NCI-H2107 treated with DMSO at 0.1 percent for 48 hours (cell line): ENCODE results near the gene PPP1R13B.
"Not testable (repeated sequence)": the region's sequence is repeated elsewhere in the genome, so short reads cannot be mapped to it uniquely, and the experiment has no call there.

Experiments used
- DNase-seq: peaks from one replicate; lab custom pipeline; 2025; ENCODE audit not compliant: unreplicated experiment; lab: John Stamatoyannopoulos, UW

Gene PPP1R13B

DNA sequence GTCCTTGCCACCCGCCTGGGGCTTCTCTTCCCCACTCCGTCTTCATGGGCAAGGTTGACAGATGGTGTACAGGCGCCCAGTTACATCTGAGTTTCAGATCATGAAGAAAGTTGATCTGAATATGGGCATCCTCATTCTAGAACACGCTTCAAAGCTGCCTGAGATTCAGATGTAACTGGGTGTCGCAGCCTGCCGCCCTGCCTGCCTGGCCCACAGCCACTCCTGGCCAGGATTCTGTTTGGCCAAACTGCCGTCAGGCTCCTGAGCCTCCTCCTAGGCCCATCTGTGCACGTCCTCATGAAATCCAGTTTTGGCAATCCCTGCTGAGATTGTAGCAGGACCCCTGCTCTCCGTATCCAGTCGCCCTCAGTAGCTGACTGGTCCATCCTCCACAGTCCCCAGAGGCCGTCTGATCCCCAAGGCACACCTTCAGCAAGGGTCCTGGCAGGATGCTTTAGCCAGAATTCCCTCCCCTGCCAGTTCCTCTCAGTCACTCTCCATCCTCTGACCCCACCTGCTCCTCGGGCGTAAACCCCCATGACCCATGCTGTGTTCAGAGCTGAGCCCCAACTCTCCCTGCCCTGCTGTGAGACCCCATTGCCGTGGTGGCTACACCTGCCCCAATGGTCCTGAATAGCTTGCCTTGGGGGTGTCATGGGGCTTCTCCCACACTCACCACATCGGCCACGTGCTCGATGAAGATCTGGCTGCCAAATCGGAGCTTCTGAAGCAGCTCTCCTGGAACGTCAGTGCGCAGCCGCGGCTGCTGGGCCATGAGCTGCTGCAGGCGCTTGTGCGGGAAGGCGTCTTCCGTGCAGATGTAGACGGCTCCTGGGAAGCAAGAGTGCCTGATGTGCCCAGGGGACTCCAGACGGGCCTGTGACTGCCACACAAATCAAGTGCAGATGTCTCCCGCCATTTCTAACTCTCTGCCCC lies 144.6 kb downstream of the PPP1R13B start:
- no peak for DNase-seq

DNA sequence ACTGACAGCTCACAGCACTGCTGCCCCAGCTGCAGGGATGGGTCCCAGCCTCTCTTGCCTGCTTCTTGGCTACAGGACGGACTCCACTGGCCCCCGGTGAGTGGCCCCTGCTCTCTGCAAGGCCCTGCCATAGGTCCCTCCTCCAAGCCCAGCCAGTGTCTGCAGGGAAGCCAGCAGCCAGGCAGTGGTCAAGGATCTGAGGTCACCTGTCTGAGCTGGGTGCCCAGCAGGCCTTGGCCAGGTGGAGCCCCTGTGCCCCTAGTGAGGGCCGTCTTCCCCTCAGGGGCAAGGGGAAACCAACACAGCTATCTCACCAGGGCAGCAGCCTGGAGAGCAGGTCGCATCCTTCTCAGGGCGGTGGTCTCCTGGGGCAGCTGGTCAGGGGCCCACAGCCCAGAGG lies 145.3 kb downstream of the PPP1R13B start:
- no peak for DNase-seq

DNA sequence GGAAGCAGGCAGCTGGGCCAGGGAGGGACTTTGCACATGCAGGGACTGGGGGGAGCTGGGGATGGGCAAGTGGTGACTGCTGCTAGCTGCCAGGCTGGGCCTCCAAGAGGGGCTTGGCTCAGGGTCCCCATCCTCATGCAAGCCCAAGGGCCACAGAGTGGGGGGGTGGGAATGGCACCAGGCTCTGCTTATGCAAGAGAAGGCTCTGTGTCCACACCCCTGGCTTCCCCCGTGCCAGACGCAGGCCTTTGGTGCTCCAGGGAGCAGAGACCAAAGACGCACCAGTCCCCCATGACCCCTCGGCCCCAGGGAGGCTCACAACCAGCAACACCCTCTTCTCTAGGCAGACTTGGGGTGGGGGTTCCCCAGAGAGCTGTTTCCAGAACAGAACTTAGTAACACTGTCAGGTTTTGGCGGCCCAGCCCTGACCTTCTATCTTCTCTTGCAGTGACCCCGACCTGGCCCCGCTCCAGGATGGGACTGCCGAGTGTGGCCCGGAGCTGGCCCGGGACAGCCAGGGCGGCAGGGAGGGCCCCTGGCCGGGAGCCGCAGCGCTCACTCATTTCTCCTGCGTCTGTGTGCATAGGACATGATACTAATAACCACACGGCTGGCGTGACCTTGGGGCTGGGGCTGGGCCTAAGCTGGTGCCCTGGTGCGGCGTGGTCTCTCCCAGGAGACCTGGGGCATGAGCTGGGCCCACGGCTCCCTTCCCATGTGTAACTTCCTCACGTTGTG lies 146.5 kb downstream of the PPP1R13B start:
- no peak for DNase-seq

DNA sequence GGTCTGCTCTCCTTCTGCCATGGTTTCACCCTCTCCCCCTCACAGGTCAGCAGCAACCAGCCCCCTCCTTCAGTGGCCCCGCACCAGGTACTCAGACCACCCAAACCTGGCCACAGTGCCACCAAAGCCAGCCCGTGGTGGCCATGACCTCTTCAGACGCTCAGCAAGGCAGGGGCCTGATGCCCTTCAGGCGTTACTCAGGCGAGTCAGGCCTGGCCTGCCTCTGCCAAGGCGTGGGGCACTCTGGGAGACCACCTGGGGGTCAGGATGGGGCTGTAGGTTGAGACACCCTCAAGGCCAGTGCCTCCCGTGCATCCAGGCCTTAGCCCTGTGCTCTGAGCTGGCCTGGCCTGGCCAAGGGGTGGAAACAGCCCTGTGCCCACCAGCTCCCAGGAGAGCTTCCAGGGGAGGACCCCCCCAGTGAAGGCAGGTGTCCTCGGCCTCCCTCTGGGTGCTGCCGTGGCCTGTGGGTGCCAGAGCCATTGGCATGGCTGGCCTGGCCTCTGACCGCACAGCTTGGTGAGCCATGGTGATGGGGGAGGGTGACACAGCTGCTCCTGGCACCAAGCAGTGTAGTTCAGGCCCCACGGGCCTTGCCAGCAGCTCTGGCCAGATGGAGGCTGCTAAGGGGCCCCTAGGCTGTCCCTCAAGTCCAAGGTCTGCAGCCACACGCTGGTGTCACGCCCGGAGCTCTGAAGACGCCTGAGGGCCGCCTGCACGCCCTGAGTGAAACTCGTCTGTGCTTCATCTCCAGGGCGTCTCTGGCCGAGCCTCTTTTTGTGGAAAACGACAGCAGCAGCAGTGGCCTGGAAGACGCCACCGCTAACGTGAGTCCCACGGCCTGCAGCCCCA lies 147.2 kb downstream of the PPP1R13B start:
- no peak for DNase-seq

DNA sequence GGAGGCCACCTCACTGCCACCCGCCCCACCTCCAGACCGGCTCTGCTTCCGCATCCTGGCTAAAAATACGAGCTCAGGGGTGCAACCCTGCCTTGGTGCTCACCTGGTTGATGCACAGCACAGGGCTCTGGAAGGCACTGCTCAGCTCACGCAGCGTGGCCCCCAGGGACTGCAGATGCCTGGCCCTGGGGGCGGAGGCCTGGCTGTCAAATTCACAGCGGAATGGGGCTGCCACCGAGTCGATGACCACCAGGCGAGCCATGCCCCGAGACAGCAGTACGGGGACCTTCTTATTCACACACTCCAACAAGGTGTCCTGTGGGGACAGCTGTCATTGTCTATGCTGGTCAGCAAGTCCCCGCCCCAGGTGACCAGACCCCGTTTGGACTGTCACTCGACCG lies 148.1 kb downstream of the PPP1R13B start:
- DNase-seq = no peak

DNA sequence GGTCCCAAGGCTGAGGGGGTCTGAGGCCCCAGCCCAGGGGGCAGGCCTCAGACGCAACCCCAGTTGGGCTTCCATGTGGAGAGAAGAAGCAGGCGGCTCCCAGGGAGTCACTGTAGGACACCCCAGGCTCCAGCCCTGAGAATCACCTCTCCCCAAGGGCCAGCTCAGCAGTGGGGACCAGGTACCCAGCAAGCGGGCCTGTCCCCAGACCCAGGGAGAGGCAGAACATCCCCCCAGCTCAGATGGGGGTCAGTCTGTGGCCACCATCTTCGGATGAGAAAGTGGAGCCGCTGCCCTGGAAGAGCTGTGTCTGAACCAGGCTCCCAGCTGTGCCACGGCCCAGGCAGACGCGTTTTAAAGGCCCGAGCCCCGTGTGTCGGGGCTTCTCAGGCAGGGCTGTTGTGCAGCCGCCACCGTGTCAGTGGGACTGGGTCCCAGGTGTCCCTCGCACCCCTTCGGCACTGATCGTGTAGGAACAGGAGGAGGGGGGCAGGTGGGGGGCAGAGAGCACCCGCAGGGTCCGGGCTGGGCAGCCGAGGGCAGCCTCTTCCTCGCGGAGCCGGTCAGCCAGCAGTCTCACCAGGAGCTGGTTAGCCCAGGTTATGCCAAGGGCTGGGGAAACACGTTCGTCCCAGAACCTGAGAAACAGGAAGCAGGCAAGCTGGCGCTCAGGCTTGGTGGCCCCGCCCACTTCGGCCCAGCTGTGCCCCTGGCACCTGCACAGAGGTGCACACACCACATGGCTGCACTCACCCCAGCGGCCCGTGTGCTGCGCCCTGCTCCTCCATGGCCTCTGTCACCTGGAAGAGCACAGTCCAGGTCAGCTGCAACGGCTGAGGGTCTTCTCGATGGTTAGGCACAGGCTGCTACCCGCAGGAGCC lies 148.8 kb downstream of the PPP1R13B start:
- no peak for DNase-seq

DNA sequence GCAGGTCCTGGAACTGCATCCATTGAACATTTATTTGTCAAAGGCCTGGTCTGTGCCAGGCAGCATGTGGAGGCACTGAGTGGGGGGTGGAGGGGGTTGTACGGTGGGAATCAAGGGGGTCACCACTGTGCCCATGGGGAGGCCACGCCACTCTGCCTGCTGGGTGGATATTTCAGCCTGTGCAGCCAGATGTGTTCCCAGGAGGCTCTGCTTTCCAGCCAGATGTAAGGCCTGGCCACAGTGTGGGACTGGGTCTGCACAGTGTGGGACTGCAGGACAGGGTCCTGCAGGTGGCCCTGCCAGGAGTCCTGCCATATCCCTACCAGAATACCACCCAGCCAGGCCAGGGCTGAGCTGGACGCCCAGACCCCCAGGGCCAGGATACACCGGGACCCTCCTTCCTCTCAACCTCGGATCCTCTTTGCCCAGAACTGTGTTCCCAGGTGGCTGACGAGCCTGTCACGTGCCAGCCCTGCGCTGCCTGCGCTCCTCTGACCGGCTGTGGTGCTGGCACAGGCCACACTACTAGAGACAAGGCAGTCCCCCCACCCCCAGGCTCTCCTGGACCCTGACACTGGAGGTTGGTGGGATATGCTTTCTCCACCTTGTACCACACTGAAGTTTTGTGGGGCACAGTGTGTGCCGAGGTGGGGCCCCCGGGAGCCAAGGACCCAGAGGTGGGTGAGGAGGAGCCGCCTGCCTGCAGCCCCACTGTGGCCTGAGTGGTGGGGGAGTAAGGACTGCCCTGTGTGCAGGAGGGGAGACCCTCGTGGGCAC lies 149.6 kb downstream of the PPP1R13B start:
- no peak for DNase-seq

DNA sequence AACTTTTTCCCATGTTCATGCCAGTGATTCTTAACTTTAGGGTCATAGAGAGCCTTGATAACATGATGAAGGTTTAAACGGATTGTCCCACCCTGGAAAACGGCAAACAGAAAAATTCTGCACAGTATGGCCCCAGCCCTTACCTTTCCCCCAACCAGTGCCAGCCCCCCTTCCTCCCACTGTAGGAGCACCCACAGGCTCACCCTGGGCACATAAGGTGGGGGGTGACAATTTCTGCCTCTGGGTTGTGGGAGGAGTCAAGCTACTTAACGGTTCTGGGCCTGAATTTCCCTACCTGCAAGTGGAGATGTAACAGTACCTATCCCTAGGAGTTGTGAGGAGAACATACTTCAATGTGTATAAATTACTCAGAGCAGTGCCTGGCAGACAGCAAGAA lies 150.2 kb downstream of the PPP1R13B start:
- no peak for DNase-seq

DNA sequence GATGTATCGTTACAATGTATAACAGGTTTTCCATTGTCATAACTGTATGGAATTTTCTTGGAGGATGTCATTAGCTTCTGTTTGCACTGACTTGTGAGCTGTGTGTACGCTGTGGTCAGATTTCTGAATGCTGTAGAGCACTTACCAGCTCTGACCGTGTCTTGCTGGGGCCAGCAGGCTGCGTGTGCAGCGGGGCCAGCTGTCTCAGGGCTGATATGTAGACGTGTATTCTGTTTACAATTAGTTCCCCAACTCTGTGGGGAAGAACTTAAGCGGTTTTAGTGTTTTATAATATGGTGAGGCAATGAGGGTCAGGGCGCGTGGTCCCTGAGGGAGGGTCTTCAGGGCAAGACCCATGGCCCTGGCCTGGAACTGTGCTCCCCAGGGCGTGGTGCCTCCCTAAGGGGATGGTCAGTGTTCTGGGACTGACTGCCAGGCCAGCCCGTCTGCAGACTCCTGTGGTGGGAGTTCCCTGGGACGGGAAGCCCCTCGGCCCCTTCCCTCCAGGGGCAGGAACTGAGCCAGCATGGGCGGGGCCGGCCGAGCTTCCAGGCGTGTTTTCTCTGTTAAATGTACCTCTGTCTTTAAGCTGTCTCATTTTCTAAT lies 150.8 kb downstream of the PPP1R13B start:
- DNase-seq = peak; percentile 76

DNA sequence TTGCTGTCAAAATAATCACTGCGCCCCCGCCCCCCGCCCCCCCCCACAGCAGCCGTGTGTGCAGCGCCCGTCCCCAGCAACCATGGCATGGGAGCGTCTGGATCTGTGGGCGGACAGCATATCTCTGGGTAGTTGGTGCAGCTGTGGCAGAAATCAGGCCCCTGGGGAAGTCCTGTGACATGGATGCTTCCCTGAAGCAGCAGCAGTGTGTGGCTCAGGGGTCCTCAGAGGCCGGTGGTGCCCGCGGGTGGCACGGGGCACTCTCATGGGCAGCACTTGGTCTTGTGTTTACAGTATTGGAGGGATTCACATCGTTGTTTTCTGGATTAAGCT lies 151.3 kb downstream of the PPP1R13B start:
- peak; percentile 56 for DNase-seq

DNA sequence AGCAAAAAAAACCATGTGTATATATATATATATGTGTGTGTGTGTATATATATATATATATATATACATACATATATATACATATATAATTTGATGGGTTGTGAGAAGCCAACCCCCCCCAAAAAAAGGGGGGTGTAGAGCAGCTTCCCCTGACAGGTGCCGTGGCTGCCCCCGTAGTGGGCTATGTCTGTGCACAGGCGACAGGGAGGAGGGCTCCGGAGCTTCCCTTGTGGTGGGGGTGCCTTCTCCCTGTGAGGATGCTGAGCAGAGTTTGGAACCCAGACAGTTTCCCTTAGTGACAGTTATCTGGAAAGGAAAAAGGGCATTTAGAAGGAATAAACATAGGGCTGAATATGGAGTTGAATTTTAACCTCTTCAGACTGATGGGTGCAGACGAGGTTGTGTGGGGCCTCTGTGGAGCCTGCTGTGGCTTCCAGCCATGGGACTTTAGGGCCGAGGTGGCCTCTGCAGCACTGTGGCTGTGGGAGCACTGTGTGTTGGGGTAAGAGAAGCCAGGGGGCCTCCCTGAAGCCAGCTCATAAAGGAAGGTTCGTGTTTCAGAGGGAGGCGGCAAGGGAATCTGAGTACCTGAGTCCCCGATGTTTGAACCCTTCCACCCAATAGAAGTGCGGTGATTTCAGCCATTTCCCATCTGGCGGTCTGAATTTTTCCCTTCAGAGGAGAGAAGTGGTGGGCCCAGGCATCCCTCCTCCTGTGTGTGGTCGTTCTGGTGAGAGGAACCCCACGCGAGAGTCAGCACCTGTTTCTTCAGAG lies 151.9 kb downstream of the PPP1R13B start:
- DNase-seq = peak; percentile 46

DNA sequence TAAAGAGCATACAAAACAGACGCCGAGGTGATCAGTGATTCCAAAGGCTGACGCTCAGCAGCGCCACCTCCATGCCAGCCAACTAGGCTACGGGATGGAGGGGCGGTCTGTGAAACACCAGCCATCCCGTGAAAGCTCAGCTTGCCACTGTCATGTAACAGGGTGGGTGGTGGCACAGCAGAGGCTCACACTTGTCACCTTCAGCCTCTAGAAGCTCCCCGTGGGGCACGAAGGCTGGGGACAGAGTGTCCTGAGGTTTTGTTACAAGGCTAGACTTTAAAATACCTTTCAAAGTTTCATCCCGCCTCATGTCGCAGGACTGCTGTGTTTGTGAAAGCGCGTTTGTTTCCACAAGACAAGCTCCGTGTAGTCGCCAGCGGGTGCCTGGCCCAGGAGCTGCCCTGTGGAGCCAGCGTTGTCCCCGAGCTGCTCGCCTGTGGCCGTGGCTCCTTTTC lies 152.8 kb downstream of the PPP1R13B start:
- no peak for DNase-seq

DNA sequence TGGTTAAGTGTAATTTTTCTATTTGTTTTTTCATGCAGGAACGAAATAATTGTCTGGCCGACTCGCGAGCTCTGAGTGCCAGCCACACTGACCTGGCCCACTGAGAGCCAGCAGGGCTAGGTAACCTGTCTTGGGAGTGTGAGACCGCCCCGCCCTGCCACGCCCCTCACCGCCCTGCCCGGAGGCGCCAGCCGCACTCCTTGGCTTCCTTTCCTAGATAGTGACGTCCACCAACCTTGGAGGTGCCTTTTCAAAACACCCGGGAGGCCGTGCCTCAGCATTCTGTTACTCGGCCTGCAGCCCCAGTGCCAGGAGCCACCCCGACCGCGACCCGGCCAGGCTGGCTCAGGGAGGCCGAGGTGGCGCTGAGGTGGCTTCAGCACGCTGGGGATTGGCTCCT lies 153.9 kb downstream of the PPP1R13B start:
- DNase-seq = no peak

DNA sequence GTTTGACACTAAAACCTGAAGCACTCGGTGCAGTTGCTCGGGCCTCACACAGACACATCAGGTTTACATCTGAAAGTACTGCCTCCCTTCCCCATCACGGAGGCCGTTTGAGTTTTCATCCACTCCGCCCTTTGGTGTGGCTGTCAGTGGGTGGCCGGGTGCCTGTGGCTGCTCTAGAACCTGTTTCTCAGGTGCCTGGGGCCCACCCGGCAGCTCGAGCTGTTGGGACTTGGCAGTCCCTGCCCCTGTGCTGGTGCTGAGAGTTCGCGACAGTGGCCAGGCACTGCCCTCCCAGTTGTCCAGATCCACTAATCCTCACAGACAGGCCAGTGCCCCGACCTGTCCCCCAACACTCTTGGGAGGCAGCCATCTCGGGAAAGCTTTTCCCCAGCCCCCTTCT lies 154.5 kb downstream of the PPP1R13B start:
- no peak for DNase-seq

DNA sequence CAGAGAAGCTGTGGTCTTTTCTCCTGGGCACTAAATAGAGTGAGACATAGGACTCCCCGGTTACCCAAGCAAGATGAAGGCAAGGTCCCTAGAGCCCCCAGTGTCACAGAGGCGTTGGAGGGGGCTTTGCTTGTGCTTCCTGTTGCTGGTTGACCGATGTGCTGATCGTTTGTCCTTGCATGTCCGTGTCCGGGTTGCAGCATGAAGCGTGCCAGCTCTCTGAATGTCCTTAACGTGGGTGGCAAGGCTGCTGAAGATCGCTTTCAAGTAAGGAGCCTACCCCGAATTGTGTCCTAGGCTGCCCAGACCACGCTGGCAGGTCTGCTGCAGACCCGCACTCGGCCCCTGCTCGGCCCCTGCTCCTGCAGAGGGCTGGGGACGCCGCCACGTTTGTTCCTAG lies 155.2 kb downstream of the PPP1R13B start:
- no peak for DNase-seq

DNA sequence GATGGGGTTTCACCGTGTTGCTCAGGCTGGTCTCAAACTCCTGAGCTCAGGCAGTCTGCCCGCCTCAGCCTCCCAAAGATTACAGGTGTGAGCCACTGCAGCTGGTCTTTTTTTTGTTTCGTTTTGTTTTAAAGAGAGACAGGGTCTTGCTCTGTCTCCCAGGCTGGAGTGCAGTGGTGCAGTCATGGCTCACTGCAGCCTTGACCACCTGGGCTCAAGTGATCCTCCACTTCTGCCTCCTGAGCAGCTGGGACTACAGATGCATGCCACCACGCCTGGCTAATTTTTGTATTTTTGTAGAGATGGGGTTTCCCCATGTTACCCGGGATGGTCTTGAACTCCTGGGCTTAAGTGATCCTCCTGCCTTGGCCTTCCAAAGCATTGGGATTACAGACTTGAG lies 155.7 kb downstream of the PPP1R13B start:
- not testable (repeated sequence) for DNase-seq

DNA sequence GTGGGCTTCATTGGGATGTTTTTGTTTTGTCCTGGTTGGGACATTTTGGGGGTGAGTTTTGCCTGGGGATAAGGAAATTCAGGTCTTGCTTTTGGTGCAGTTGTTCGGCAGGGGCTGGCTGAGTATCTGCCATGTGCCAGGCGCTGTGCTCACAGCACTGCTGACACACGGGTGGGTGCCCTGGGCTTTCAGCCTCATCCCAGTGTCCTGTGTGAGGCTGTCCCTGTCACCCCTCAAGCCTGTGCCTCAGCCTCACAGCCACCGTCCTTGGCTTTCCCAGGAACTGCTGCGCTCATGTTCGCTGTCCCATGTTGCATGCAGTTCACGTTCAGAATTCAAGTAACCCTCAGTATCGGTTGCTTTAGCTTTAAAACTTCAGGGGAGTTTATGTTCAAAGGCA lies 157.0 kb downstream of the PPP1R13B start:
- DNase-seq = no peak
